K562 (cell line): ENCODE results near the gene UROD.

Source experiments
- BRCA1 ChIP-seq, 2 experiments: fragments of 450-650 bp in 1 of 2; sonication (generic) in 1 of 2; formaldehyde crosslinking in 1 of 2; IDR thresholded peaks; 2 replicates each; pipeline versions ENCODE4 v1.5.0 to v1.6.1; 2017 to 2020; ENCODE audit warnings: mild to moderate bottlenecking in 1 of 2, missing genetic modification reagents in 1 of 2
- CBX8 ChIP-seq: fragments of 200-600 bp; sonication (generic); IDR thresholded peaks from 2 replicates; pipeline ENCODE4 v1.6.1; 2012; ENCODE audit warnings: borderline replicate concordance, mixed run types, low read depth, mild to moderate bottlenecking, moderate library complexity, mixed read lengths, low read length, control low read depth, inconsistent platforms; ENCODE audit not compliant: poor library complexity, severe bottlenecking; ENCODE audit errors: extremely low read depth
- EP300 ChIP-seq: IDR thresholded peaks from 2 replicates; pipeline ENCODE4 v1.6.1; 2012; ENCODE audit warnings: low read length, improper control_type of control experiment
- PTBP1 ChIP-seq: fragments of 200-400 bp; formaldehyde crosslinking; IDR thresholded peaks from 2 replicates; pipeline ENCODE4 v1.6.1; 2017; ENCODE audit warnings: low read depth, low read length
- ZNF3 ChIP-seq: fragments of 250-450 bp; sonication (Bioruptor Pico); IDR thresholded peaks from 2 replicates; pipeline ENCODE4 v1.5.0; 2021; ENCODE audit warnings: mild to moderate bottlenecking, moderate library complexity
- ZNF707 ChIP-seq: fragments of 250-450 bp; sonication (Bioruptor Pico); conservative IDR thresholded peaks from 2 replicates; pipeline ENCODE4 v1.8.0; 2022; ENCODE audit warnings: inconsistent platforms, mild to moderate bottlenecking, moderate library complexity
- TF ChIP-seq, protein P1 (sequence below): fragments of 250-450 bp; sonication (Bioruptor Pico); IDR thresholded peaks from 2 replicates; pipeline ENCODE4 v1.5.0; 2021; ENCODE audit warnings: mild to moderate bottlenecking, borderline replicate concordance
- TF ChIP-seq, protein P2 (sequence below), 3 experiments: IDR thresholded peaks in 2 of 3; conservative IDR thresholded peaks in 1 of 3; 2 replicates each; pipeline ENCODE4 v1.5.1; 2011 to 2012; ENCODE audit warnings: low read length in 3 of 3, mild to moderate bottlenecking in 3 of 3, control low read depth in 2 of 3, improper control_type of control experiment in 1 of 3, inconsistent platforms in 1 of 3, low read depth in 1 of 3, mixed read lengths in 1 of 3, moderate library complexity in 1 of 3; ENCODE audit not compliant: insufficient read depth in 2 of 3
- TF ChIP-seq, protein P3 (sequence below), 2 experiments: fragments of 450-650 bp; formaldehyde crosslinking in 1 of 2; IDR thresholded peaks; 2 replicates each; pipeline versions ENCODE4 v1.4.0 to v1.6.1; 2014 to 2020; ENCODE audit warnings: mild to moderate bottlenecking in 2 of 2, borderline replicate concordance in 1 of 2, low read depth in 1 of 2

DNA sequence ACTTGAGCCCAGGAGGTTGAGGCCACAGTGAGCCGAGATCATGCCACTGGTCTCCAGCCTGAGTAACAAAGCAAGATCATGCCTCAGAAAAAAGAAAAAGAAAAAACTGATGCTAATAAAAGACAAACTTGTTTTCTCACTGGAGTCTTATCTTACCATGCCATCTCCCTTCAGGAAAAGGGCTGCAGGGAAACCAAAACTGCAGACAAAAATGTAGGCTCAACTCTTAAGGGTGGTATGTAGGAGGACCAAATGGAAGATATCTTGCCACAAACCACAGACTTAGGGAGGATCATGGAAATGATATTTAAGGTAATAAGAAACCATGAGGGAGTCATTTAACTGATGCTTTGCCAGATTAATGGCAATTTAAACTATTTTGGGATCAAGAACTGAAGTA lies 32.9 kb downstream of the UROD start:
- TF ChIP-seq PTBP1 (no peak), ZNF3 (CRISPR knock-in tag) (no peak), CBX8 (no peak), ZNF707 (CRISPR knock-in tag) (no peak), BRCA1 (IDR thresholded peaks at IDR 0.05) (no peak), BRCA1 (CRISPR knock-in tag; IDR thresholded peaks at IDR 0.05) (no peak), EP300 (no peak)
- TF ChIP-seq, protein P1, sequence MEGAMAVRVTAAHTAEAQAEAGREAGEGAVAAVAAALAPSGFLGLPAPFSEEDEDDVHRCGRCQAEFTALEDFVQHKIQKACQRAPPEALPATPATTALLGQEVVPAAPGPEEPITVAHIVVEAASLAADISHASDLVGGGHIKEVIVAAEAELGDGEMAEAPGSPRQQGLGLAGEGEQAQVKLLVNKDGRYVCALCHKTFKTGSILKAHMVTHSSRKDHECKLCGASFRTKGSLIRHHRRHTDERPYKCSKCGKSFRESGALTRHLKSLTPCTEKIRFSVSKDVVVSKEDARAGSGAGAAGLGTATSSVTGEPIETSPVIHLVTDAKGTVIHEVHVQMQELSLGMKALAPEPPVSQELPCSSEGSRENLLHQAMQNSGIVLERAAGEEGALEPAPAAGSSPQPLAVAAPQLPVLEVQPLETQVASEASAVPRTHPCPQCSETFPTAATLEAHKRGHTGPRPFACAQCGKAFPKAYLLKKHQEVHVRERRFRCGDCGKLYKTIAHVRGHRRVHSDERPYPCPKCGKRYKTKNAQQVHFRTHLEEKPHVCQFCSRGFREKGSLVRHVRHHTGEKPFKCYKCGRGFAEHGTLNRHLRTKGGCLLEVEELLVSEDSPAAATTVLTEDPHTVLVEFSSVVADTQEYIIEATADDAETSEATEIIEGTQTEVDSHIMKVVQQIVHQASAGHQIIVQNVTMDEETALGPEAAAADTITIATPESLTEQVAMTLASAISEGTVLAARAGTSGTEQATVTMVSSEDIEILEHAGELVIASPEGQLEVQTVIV (CRISPR knock-in tag), result no peak
- TF ChIP-seq, protein P2, sequence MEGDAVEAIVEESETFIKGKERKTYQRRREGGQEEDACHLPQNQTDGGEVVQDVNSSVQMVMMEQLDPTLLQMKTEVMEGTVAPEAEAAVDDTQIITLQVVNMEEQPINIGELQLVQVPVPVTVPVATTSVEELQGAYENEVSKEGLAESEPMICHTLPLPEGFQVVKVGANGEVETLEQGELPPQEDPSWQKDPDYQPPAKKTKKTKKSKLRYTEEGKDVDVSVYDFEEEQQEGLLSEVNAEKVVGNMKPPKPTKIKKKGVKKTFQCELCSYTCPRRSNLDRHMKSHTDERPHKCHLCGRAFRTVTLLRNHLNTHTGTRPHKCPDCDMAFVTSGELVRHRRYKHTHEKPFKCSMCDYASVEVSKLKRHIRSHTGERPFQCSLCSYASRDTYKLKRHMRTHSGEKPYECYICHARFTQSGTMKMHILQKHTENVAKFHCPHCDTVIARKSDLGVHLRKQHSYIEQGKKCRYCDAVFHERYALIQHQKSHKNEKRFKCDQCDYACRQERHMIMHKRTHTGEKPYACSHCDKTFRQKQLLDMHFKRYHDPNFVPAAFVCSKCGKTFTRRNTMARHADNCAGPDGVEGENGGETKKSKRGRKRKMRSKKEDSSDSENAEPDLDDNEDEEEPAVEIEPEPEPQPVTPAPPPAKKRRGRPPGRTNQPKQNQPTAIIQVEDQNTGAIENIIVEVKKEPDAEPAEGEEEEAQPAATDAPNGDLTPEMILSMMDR (IDR thresholded peaks at IDR 0.05 in 2 of 3, conservative IDR thresholded peaks at IDR 0.05 in 1 of 3; ENCODE audit: insufficient read depth in 2 of 3, low read depth in 1 of 3, low read length in 3 of 3), result no peak
- TF ChIP-seq, protein P3, sequence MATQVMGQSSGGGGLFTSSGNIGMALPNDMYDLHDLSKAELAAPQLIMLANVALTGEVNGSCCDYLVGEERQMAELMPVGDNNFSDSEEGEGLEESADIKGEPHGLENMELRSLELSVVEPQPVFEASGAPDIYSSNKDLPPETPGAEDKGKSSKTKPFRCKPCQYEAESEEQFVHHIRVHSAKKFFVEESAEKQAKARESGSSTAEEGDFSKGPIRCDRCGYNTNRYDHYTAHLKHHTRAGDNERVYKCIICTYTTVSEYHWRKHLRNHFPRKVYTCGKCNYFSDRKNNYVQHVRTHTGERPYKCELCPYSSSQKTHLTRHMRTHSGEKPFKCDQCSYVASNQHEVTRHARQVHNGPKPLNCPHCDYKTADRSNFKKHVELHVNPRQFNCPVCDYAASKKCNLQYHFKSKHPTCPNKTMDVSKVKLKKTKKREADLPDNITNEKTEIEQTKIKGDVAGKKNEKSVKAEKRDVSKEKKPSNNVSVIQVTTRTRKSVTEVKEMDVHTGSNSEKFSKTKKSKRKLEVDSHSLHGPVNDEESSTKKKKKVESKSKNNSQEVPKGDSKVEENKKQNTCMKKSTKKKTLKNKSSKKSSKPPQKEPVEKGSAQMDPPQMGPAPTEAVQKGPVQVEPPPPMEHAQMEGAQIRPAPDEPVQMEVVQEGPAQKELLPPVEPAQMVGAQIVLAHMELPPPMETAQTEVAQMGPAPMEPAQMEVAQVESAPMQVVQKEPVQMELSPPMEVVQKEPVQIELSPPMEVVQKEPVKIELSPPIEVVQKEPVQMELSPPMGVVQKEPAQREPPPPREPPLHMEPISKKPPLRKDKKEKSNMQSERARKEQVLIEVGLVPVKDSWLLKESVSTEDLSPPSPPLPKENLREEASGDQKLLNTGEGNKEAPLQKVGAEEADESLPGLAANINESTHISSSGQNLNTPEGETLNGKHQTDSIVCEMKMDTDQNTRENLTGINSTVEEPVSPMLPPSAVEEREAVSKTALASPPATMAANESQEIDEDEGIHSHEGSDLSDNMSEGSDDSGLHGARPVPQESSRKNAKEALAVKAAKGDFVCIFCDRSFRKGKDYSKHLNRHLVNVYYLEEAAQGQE (IDR thresholded peaks at IDR 0.05; ENCODE audit: borderline replicate concordance), result no peak
- TF ChIP-seq, protein P3 (CRISPR knock-in tag; IDR thresholded peaks at IDR 0.05; ENCODE audit: low read depth), result no peak
